Gastrocnemius medialis (tissue), 4 donors: ENCODE data around the gene RXRA. TPM values are rescaled to one million over a fixed set of nuclear protein-coding genes. Genes with fewer than 3 reads are reported as not detected.

ENCODE experiments used
- ATAC-seq, 2 donors: fragments of 150-250 bp; one replicate each; pipeline ENCODE4 v1.9.1; 2016
- DNase-seq, 2 donors: peaks; one replicate each; pipeline ENCODE4 v3.0.0-alpha.2; 2019
- H3K27ac ChIP-seq, 4 donors: fragments of 200-600 bp; sonication (generic); 1 replicate in 1 of 4; 2 replicates in 3 of 4; pipeline ENCODE4 v1.5.1; 2016 to 2018; ENCODE audit warnings: mild to moderate bottlenecking in 2 of 4, moderate library complexity in 1 of 4
- H3K27me3 ChIP-seq, 3 donors: fragments of 200-600 bp; sonication (generic) in 2 of 3; 1 replicate in 1 of 3; 2 replicates in 2 of 3; pipeline versions ENCODE4 v1.5.1 to v1.6.0; 2016 to 2019; ENCODE audit warnings: mild to moderate bottlenecking in 1 of 3, moderate library complexity in 1 of 3
- H3K36me3 ChIP-seq, 2 donors: fragments of 200-600 bp; sonication (generic) in 1 of 2; one replicate each; pipeline ENCODE4 v1.5.1; 2017 to 2018
- H3K4me1 ChIP-seq, 2 donors: fragments of 200-600 bp; sonication (generic) in 1 of 2; one replicate each; pipeline ENCODE4 v1.5.1; 2016 to 2017; ENCODE audit warnings: mild to moderate bottlenecking in 2 of 2
- H3K4me3 ChIP-seq, 4 donors: fragments of 200-600 bp; sonication (generic) in 3 of 4; 1 replicate in 1 of 4; 2 replicates in 3 of 4; pipeline ENCODE4 v1.5.1; 2016 to 2019; ENCODE audit warnings: mild to moderate bottlenecking in 2 of 4
- H3K9me3 ChIP-seq, 3 donors: fragments of 200-600 bp; sonication (generic) in 2 of 3; 1 replicate in 1 of 3; 2 replicates in 2 of 3; pipeline ENCODE4 v1.5.1; 2016 to 2019
- CTCF ChIP-seq, 5 experiments: fragments of 450-650 bp in 3 of 5; fragments of 200-600 bp in 2 of 5; sonication (generic) in 2 of 5; IDR thresholded peaks in 4 of 5; conservative IDR thresholded peaks in 1 of 5; 1 replicate in 4 of 5; 2 replicates in 1 of 5; pipeline ENCODE4 v1.5.1; 2016 to 2019; ENCODE audit warnings: antibody characterized with exemption in 5 of 5, mild to moderate bottlenecking in 3 of 5, moderate library complexity in 3 of 5
- POLR2A ChIP-seq, 2 donors: fragments of 450-650 bp; IDR thresholded peaks; one replicate each; pipeline ENCODE4 v1.6.1; 2017; ENCODE audit warnings: antibody characterized with exemption in 2 of 2, mild to moderate bottlenecking in 2 of 2, moderate library complexity in 2 of 2
- in situ Hi-C, 4 donors: fragments of 200-750 bp; cut with MboI; loops; one replicate each; pipeline versions ENCODE4 v1.15.0 to v1.8.0; 2017; ENCODE audit warnings: low sequenced_read_pairs in 4 of 4
- intact Hi-C: fragments of 100-400 bp; cut with DNase I; formaldehyde crosslinking; loops from one replicate; pipeline ENCODE4 v1.15.1; 2023; ENCODE audit warnings: low total_unique reads
- total RNA-seq, 4 donors: library from RNA; depleted of rRNA; stranded (reverse); fragments of >200 nt; gene quantifications; one replicate each; pipeline versions ENCODE4 v1.1.0 to v1.2.3, GENCODE V29; 2016

RXRA gene
- total RNA-seq, 4 donors from 2014 or later, result 70.8 to 224 (median 160) TPM

- ATAC-seq, result no peak
- in situ Hi-C loops (loop anchor here in 1 of 4 donors (25.0 kb wide), 1 partner anchor 93 kb away; no protein-coding TSS in a partner anchor), intact Hi-C loops (no loop called here)
- Histone ChIP-seq H3K9me3 (no peaks in the 10 kb centered on the region), H3K4me3 (peak overlapping the region in 1 of 4 donors; percentile 17), H3K27ac (peak overlapping the region; percentile 85 to 96 (median 90)), H3K36me3 (no peaks in the 10 kb centered on the region), H3K4me1 (peaks cover 100% of the 10 kb centered on the region in 2 donors), H3K27me3 (no peaks in the 10 kb centered on the region)
- peak in 1 of 2 donors; percentile 39 for DNase-seq
- TF ChIP-seq CTCF (IDR thresholded peaks at IDR 0.05 in 4 of 5, conservative IDR thresholded peaks at IDR 0.05 in 1 of 5) (peak in 1 of 5 experiments; percentile 11), POLR2A (IDR thresholded peaks at IDR 0.05) (no peak)
Measured at GRCh38 chr9:134344068-134344799, 18.0 kb downstream of the RXRA start.

- Histone ChIP-seq H3K27me3 (no peaks in the 10 kb centered on the region), H3K9me3 (no peaks in the 10 kb centered on the region), H3K36me3 (no peaks in the 10 kb centered on the region), H3K27ac (peak overlapping the region; percentile 85 to 96 (median 90)), H3K4me1 (peaks cover 97 to 100% of the 10 kb centered on the region in 2 donors), H3K4me3 (peak overlapping the region in 1 of 4 donors; percentile 17)
- TF ChIP-seq CTCF (IDR thresholded peaks at IDR 0.05 in 4 of 5, conservative IDR thresholded peaks at IDR 0.05 in 1 of 5) (no peak), POLR2A (IDR thresholded peaks at IDR 0.05) (no peak)
- in situ Hi-C loops, result loop anchor here in 1 of 4 donors (25.0 kb wide), 1 partner anchor 92 kb away; no protein-coding TSS in a partner anchor
- intact Hi-C loops, result no loop called here
- DNase-seq (no peak), ATAC-seq (no peak)
Measured at GRCh38 chr9:134344800-134345310, 18.6 kb downstream of the RXRA start.

GRCh38 chr9:134345737-134346136 lies 19.5 kb downstream of the RXRA start:
- no peak for DNase-seq

GRCh38 chr9:134346151-134346550 lies 19.9 kb downstream of the RXRA start:
- peaks cover 97 to 100% of the 10 kb centered on the region in 2 donors for H3K4me1 ChIP-seq
- peak; percentile 42 to 49 for ATAC-seq
- DNase-seq, result peak; percentile 39 to 66
- no peaks in the 10 kb centered on the region for H3K27me3 ChIP-seq
- in situ Hi-C loops, result loop anchor here in 1 of 4 donors (25.0 kb wide), 1 partner anchor 91 kb away; no protein-coding TSS in a partner anchor
- H3K4me3 ChIP-seq, result no peak overlapping the region
- H3K36me3 ChIP-seq, result no peaks in the 10 kb centered on the region
- H3K9me3 ChIP-seq, result no peaks in the 10 kb centered on the region
- TF ChIP-seq CTCF (IDR thresholded peaks at IDR 0.05 in 4 of 5, conservative IDR thresholded peaks at IDR 0.05 in 1 of 5) (no peak), POLR2A (IDR thresholded peaks at IDR 0.05) (no peak)
- intact Hi-C loops, result no loop called here
- H3K27ac ChIP-seq, result peak overlapping the region; percentile 85 to 96 (median 90)

More at GRCh38 chr9:134345737-134346136, 19.5 kb downstream of the RXRA start:
- Histone ChIP-seq H3K9me3 (no peaks in the 10 kb centered on the region), H3K4me1 (peaks cover 97 to 100% of the 10 kb centered on the region in 2 donors), H3K27me3 (no peaks in the 10 kb centered on the region), H3K27ac (peak overlapping the region; percentile 85 to 96 (median 90)), H3K36me3 (no peaks in the 10 kb centered on the region), H3K4me3 (peak overlapping the region in 1 of 4 donors; percentile 17)
- TF ChIP-seq POLR2A (IDR thresholded peaks at IDR 0.05) (no peak), CTCF (IDR thresholded peaks at IDR 0.05 in 4 of 5, conservative IDR thresholded peaks at IDR 0.05 in 1 of 5) (no peak)
- ATAC-seq, result no peak
- intact Hi-C loops (no loop called here), in situ Hi-C loops (loop anchor here in 1 of 4 donors (25.0 kb wide), 1 partner anchor 92 kb away; no protein-coding TSS in a partner anchor)
